NB4 (cell line): ENCODE results near the gene CLDN34.
A peak's percentile ranks its signal among the peaks of the same experiment; 100 is the strongest.

Experiments used
- DNase-seq: peaks from one replicate; pipeline ENCODE4 v3.0.0; 2010; ENCODE audit warnings: low read depth
- H3K4me3 ChIP-seq: one replicate; pipeline ENCODE4 v1.5.1; 2011; ENCODE audit warnings: mild to moderate bottlenecking, low read depth, low read length, moderate library complexity
- MAX ChIP-seq: IDR thresholded peaks from 2 replicates; pipeline ENCODE4 v1.6.1; 2011; ENCODE audit warnings: low read depth, low read length
- MYC ChIP-seq: IDR thresholded peaks from 2 replicates; pipeline ENCODE4 v1.6.1; 2011; ENCODE audit warnings: low read depth, low read length
- POLR2A ChIP-seq: IDR thresholded peaks from 2 replicates; pipeline ENCODE4 v1.6.1; 2011; ENCODE audit warnings: mild to moderate bottlenecking; ENCODE audit not compliant: insufficient read length; ENCODE audit errors: extremely low read depth
- TF ChIP-seq, protein P1 (sequence below): IDR thresholded peaks from one replicate; pipeline ENCODE4 v1.5.1; 2012; ENCODE audit warnings: low read depth, low read length

CLDN34 gene

DNA sequence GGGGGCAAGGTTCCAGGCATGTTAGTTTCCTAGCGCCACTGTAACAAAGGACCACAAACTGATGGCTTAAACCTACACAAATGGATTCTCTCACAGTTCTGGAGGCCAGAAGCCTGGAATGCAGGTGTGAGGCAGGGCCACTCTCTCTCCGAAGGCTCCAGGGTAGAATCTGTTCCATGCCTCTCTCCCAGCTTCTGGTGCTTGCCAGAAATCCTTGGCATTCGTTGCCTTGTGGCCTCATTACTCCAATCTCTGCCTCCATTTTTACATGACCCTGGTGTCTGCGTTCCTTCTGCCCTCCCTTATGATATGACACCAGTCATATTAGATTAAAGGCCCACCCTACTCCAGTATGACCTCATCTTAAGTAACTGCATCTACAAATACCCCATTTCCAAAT is 39.6 kb downstream of the CLDN34 start:
- H3K4me3 ChIP-seq, result no peak overlapping the region
- TF ChIP-seq, protein P1, sequence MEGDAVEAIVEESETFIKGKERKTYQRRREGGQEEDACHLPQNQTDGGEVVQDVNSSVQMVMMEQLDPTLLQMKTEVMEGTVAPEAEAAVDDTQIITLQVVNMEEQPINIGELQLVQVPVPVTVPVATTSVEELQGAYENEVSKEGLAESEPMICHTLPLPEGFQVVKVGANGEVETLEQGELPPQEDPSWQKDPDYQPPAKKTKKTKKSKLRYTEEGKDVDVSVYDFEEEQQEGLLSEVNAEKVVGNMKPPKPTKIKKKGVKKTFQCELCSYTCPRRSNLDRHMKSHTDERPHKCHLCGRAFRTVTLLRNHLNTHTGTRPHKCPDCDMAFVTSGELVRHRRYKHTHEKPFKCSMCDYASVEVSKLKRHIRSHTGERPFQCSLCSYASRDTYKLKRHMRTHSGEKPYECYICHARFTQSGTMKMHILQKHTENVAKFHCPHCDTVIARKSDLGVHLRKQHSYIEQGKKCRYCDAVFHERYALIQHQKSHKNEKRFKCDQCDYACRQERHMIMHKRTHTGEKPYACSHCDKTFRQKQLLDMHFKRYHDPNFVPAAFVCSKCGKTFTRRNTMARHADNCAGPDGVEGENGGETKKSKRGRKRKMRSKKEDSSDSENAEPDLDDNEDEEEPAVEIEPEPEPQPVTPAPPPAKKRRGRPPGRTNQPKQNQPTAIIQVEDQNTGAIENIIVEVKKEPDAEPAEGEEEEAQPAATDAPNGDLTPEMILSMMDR, result no peak
- TF ChIP-seq POLR2A (no peak), MYC (no peak), MAX (no peak)
- DNase-seq, result no peak

DNA sequence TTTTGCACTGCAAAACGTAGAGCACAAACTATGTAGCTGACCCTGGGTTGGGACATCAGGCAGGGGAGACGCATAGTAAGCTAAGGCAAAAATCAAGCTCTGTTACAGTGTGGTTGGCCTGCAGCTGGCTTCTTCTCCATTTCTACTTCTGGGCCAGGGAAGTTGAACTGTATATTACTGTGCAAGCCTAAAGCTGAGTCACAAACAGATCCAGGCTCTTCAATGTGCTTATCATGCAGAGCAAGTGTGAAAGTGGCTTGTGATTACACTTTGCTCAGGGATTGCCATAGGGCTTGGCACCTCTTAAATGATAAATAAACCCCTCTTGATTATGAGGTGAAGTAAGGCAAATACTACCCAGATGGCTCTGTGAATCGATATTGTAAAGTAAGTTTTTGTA is 40.5 kb downstream of the CLDN34 start:
- TF ChIP-seq MYC, result no peak
- no peak for TF ChIP-seq MAX
- no peak for TF ChIP-seq POLR2A
- TF ChIP-seq, protein P1, result no peak
- DNase-seq, result peak; percentile 68
- H3K4me3 ChIP-seq, result no peak overlapping the region

- no peak for TF ChIP-seq MAX
- TF ChIP-seq, protein P1, result no peak
- TF ChIP-seq POLR2A, result no peak
- no peak for TF ChIP-seq MYC
- no peak overlapping the region for H3K4me3 ChIP-seq
- DNase-seq, result no peak
Measured at GRCh38 chrX:10008483-10009056, 41.4 kb downstream of the CLDN34 start.

- H3K4me3 ChIP-seq, result no peak overlapping the region
- TF ChIP-seq POLR2A, result no peak
- TF ChIP-seq, protein P1, result no peak
- no peak for TF ChIP-seq MYC
- no peak for TF ChIP-seq MAX
Measured at GRCh38 chrX:10009741-10010140, 42.6 kb downstream of the CLDN34 start.

DNA sequence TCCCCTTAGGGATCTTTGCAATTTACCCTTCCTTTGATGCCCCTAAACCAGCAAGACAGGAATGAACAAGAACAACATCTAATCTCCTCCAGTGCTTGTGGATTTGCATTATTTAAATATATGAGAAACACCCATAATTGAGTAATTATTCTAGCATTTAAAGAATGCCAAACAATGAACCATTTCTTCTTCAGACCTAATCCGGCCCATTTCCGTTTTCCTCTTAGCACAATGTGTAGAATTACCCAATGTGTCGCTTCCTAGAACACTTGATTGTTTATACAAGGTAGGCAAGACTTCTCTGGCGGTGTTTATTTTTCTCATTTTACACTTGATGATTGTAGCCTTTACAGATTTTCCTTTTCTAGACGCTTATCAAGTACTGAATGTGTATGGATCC is 43.5 kb downstream of the CLDN34 start:
- no peak for TF ChIP-seq MAX
- TF ChIP-seq POLR2A, result no peak
- no peak for TF ChIP-seq MYC
- TF ChIP-seq, protein P1, result no peak
- no peak overlapping the region for H3K4me3 ChIP-seq
- DNase-seq, result no peak

More at GRCh38 chrX:10009741-10010140, 42.6 kb downstream of the CLDN34 start:
- DNase-seq, result no peak
